Activated CD8-positive, alpha-beta memory T cell treated with anti-CD3 and anti-CD28 coated beads, Interleukin-2, amount 50 U/mL, for 1 hour (primary cell): Measurements from ENCODE around the gene ZNF512.

ENCODE experiments used
- DNase-seq: peaks from one replicate; pipeline ENCODE4 v3.0.0-alpha.2; 2020; ENCODE audit errors: extremely low read depth

The ZNF512 gene

GRCh38 chr2:27638037-27638637 lies 55.3 kb downstream of the ZNF512 start:
- no peak for DNase-seq

GRCh38 chr2:27638709-27639108 lies 55.9 kb downstream of the ZNF512 start:
- no peak for DNase-seq

GRCh38 chr2:27640722-27641245 lies 57.9 kb downstream of the ZNF512 start:
- DNase-seq = no peak

- no peak for DNase-seq
Observed at GRCh38 chr2:27645197-27645596, 62.4 kb downstream of the ZNF512 start.

- DNase-seq = no peak
Observed at GRCh38 chr2:27647289-27647688, 64.4 kb downstream of the ZNF512 start.

GRCh38 chr2:27647737-27648136 lies 64.9 kb downstream of the ZNF512 start:
- no peak for DNase-seq

- DNase-seq = no peak
Observed at GRCh38 chr2:27651056-27651455, 68.2 kb downstream of the ZNF512 start.

- no peak for DNase-seq
Observed at GRCh38 chr2:27652341-27652740, 69.5 kb downstream of the ZNF512 start.

GRCh38 chr2:27652790-27653189 lies 69.9 kb downstream of the ZNF512 start:
- DNase-seq = no peak

- DNase-seq = no peak
Observed at GRCh38 chr2:27653397-27653796, 70.6 kb downstream of the ZNF512 start.

- DNase-seq = no peak
Observed at GRCh38 chr2:27655155-27655951, 72.5 kb downstream of the ZNF512 start.

- DNase-seq = no peak
Observed at GRCh38 chr2:27661371-27661770, 78.5 kb downstream of the ZNF512 start.

- peak; percentile 48 for DNase-seq
Observed at GRCh38 chr2:27663285-27664153, 80.7 kb downstream of the ZNF512 start, which contains the start of the genes SLC4A1AP and SUPT7L. TSS of gene SLC4A1AP (plus strand) at chr2:27663889. CDS start at chr2:27663915, 26 bp downstream. TSS of gene SUPT7L (minus strand) at chr2:27663614. CDS start at chr2:27662192, 1,422 bp downstream.

- DNase-seq = no peak
Observed at GRCh38 chr2:27664154-27664574, 81.3 kb downstream of the ZNF512 start.

- no peak for DNase-seq
Observed at GRCh38 chr2:27664622-27665363, 82.0 kb downstream of the ZNF512 start.

GRCh38 chr2:27667446-27667845 lies 84.6 kb downstream of the ZNF512 start:
- no peak for DNase-seq

GRCh38 chr2:27671235-27671634 lies 88.4 kb downstream of the ZNF512 start:
- no peak for DNase-seq
